DND-41 (cell line): ENCODE results near the gene CAMK4.

Experiments used
- CTCF ChIP-seq: IDR thresholded peaks from 2 replicates; pipeline ENCODE4 v1.5.1; 2012; ENCODE audit warnings: borderline replicate concordance, low read length, moderate library complexity, mild to moderate bottlenecking; ENCODE audit not compliant: poor library complexity, severe bottlenecking; ENCODE audit errors: extremely low read depth
- EZH2 ChIP-seq: IDR thresholded peaks from 3 replicates; pipeline ENCODE4 v1.6.1; 2012; ENCODE audit warnings: borderline replicate concordance, low read depth, mild to moderate bottlenecking, moderate library complexity, low read length, inconsistent platforms; ENCODE audit not compliant: severe bottlenecking

DNA sequence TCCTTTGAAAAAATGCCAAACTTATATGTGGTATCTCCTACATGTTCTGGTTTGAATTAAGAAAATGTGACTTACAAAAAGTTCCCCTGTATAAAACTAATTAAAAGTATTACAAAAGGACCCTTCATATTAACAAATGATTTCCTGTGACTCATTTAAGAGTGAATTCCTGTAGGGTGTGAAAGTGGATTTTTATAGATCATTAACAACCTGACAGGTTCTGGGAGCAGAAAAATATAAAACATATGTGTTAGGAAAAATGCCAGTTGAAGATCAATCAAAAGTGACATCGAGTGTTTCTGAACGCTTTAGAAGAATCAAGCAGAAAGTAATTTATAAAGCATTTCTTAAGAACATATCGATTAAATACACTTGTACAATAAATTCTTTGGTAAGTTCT lies 35.5 kb downstream of the CAMK4 start:
- no peak for TF ChIP-seq CTCF
- TF ChIP-seq EZH2: no peak
